Measurements from ENCODE around the gene BCAS1. TPM values are rescaled to one million over a fixed set of nuclear protein-coding genes. Genes with fewer than 3 reads are reported as not detected.

BCAS1 gene
- total RNA-seq, 1 donor from 2014 or later = 0.04 TPM

- DNase-seq (ENCODE audit: low read depth) = no peak
- H3K27me3 ChIP-seq (ENCODE audit: control insufficient read depth, insufficient read depth, low read length) = no peaks in the 10 kb centered on the region
- no peak overlapping the region for H3K4me3 ChIP-seq (ENCODE audit: low read depth, low read length)
- no peaks in the 10 kb centered on the region for H3K36me3 ChIP-seq (ENCODE audit: control insufficient read depth, insufficient read depth, low read length)
- no peak for TF ChIP-seq CTCF (IDR thresholded peaks at IDR 0.05; ENCODE audit: insufficient read depth, low read length, poor library complexity, severe bottlenecking)
These were observed 115.4 kb downstream of the BCAS1 start for GRCh38 chr20:53954723-53955658.

GRCh38 chr20:53952528-53953096 is 117.8 kb downstream of the BCAS1 start:
- H3K36me3 ChIP-seq (ENCODE audit: control insufficient read depth, insufficient read depth, low read length) = no peaks in the 10 kb centered on the region
- no peak overlapping the region for H3K4me3 ChIP-seq (ENCODE audit: low read depth, low read length)
- no peak for DNase-seq (ENCODE audit: low read depth)
- no peak for TF ChIP-seq CTCF (IDR thresholded peaks at IDR 0.05; ENCODE audit: insufficient read depth, low read length, poor library complexity, severe bottlenecking)
- H3K27me3 ChIP-seq (ENCODE audit: control insufficient read depth, insufficient read depth, low read length) = no peaks in the 10 kb centered on the region

- no peak for TF ChIP-seq CTCF (IDR thresholded peaks at IDR 0.05; ENCODE audit: insufficient read depth, low read length, poor library complexity, severe bottlenecking)
- Histone ChIP-seq H3K36me3 (ENCODE audit: control insufficient read depth, insufficient read depth, low read length) (no peaks in the 10 kb centered on the region), H3K4me3 (ENCODE audit: low read depth, low read length) (no peak overlapping the region), H3K27me3 (ENCODE audit: control insufficient read depth, insufficient read depth, low read length) (no peaks in the 10 kb centered on the region)
- no peak for DNase-seq (ENCODE audit: low read depth)
These were observed 119.8 kb downstream of the BCAS1 start for GRCh38 chr20:53950578-53950977.

GRCh38 chr20:53950031-53950430 is 120.4 kb downstream of the BCAS1 start:
- H3K4me3 ChIP-seq (ENCODE audit: low read depth, low read length) = no peak overlapping the region
- H3K36me3 ChIP-seq (ENCODE audit: control insufficient read depth, insufficient read depth, low read length) = no peaks in the 10 kb centered on the region
- TF ChIP-seq CTCF (IDR thresholded peaks at IDR 0.05; ENCODE audit: insufficient read depth, low read length, poor library complexity, severe bottlenecking) = no peak
- DNase-seq (ENCODE audit: low read depth) = no peak
- no peaks in the 10 kb centered on the region for H3K27me3 ChIP-seq (ENCODE audit: control insufficient read depth, insufficient read depth, low read length)

- no peaks in the 10 kb centered on the region for H3K36me3 ChIP-seq (ENCODE audit: control insufficient read depth, insufficient read depth, low read length)
- no peak for TF ChIP-seq CTCF (IDR thresholded peaks at IDR 0.05; ENCODE audit: insufficient read depth, low read length, poor library complexity, severe bottlenecking)
- no peak overlapping the region for H3K4me3 ChIP-seq (ENCODE audit: low read depth, low read length)
- no peaks in the 10 kb centered on the region for H3K27me3 ChIP-seq (ENCODE audit: control insufficient read depth, insufficient read depth, low read length)
- peak; percentile 81 for DNase-seq (ENCODE audit: low read depth)
These were observed 121.0 kb downstream of the BCAS1 start for GRCh38 chr20:53949319-53949839.

Data from kidney epithelial cell (primary cell).